ENCODE results near the gene TMEM38B.

TMEM38B gene

GRCh38 chr9:105678163-105678562 is 16.2 kb upstream of the TMEM38B start:
- in situ Hi-C loops (cut with HindIII; ENCODE audit: low pct_ligation_motif_present, low sequenced_read_pairs) = no loop called here
- TF ChIP-seq CTCF (IDR thresholded peaks at IDR 0.05; ENCODE audit: low read depth, low read length, missing control alignments) = no peak
- H3K4me3 ChIP-seq (ENCODE audit: low read depth, low read length) = no peak overlapping the region
- DNase-seq = no peak
- no peaks in the 10 kb centered on the region for H3K36me3 ChIP-seq (replicated peaks)
- H3K27me3 ChIP-seq (replicated peaks) = no peaks in the 10 kb centered on the region
- H3K27ac ChIP-seq = no peak overlapping the region

GRCh38 chr9:105678781-105679180 is 15.6 kb upstream of the TMEM38B start:
- no peak for DNase-seq
- in situ Hi-C loops (cut with HindIII; ENCODE audit: low pct_ligation_motif_present, low sequenced_read_pairs) = no loop called here
- no peak for TF ChIP-seq CTCF (IDR thresholded peaks at IDR 0.05; ENCODE audit: low read depth, low read length, missing control alignments)
- Histone ChIP-seq H3K4me3 (ENCODE audit: low read depth, low read length) (no peak overlapping the region), H3K36me3 (replicated peaks) (no peaks in the 10 kb centered on the region), H3K27ac (no peak overlapping the region), H3K27me3 (replicated peaks) (no peaks in the 10 kb centered on the region)

- TF ChIP-seq CTCF (IDR thresholded peaks at IDR 0.05; ENCODE audit: low read depth, low read length, missing control alignments) = no peak
- Histone ChIP-seq H3K36me3 (replicated peaks) (no peaks in the 10 kb centered on the region), H3K4me3 (ENCODE audit: low read depth, low read length) (no peak overlapping the region), H3K27me3 (replicated peaks) (no peaks in the 10 kb centered on the region), H3K27ac (no peak overlapping the region)
- in situ Hi-C loops (cut with HindIII; ENCODE audit: low pct_ligation_motif_present, low sequenced_read_pairs) = no loop called here
- no peak for DNase-seq
Measured at GRCh38 chr9:105679257-105680022, 14.9 kb upstream of the TMEM38B start.

GRCh38 chr9:105681313-105681712 is 13.0 kb upstream of the TMEM38B start:
- no peak overlapping the region for H3K4me3 ChIP-seq (ENCODE audit: low read depth, low read length)
- H3K27me3 ChIP-seq (replicated peaks) = no peaks in the 10 kb centered on the region
- in situ Hi-C loops (cut with HindIII; ENCODE audit: low pct_ligation_motif_present, low sequenced_read_pairs) = no loop called here
- H3K36me3 ChIP-seq (replicated peaks) = no peaks in the 10 kb centered on the region
- TF ChIP-seq CTCF (IDR thresholded peaks at IDR 0.05; ENCODE audit: low read depth, low read length, missing control alignments) = no peak
- DNase-seq = no peak
- H3K27ac ChIP-seq = no peak overlapping the region

GRCh38 chr9:105681724-105682123 is 12.6 kb upstream of the TMEM38B start:
- Histone ChIP-seq H3K27me3 (replicated peaks) (no peaks in the 10 kb centered on the region), H3K36me3 (replicated peaks) (no peaks in the 10 kb centered on the region), H3K27ac (no peak overlapping the region), H3K4me3 (ENCODE audit: low read depth, low read length) (no peak overlapping the region)
- in situ Hi-C loops (cut with HindIII; ENCODE audit: low pct_ligation_motif_present, low sequenced_read_pairs) = no loop called here
- peak; percentile 75 for DNase-seq
- TF ChIP-seq CTCF (IDR thresholded peaks at IDR 0.05; ENCODE audit: low read depth, low read length, missing control alignments) = no peak

All from brain microvascular endothelial cell (primary cell).